ENCODE measurements around the gene EIF4B.

- TF ChIP-seq CTCF (IDR thresholded peaks at IDR 0.05) (no peak), EZH2 (IDR thresholded peaks at IDR 0.05) (no peak), EZH2phosphoT487 (IDR thresholded peaks at IDR 0.05) (no peak)
These were observed 68.7 kb downstream of the EIF4B start for GRCh38 chr12:53074999-53075370.

Data from neural progenitor cell (in vitro differentiated cells).